ENCODE data around the gene STK32B. TPM values are rescaled to one million over a fixed set of nuclear protein-coding genes. Genes with fewer than 3 reads are reported as not detected.
"Not testable (repeated sequence)": the region's sequence is repeated elsewhere in the genome, so short reads cannot be mapped to it uniquely, and the experiment has no call there.

The STK32B gene
- total RNA-seq, 2 experiments from 2014 or later = not detected

- no peaks in the 10 kb centered on the region for H3K4me1 ChIP-seq (ENCODE audit: insufficient read depth, low read length, poor library complexity, severe bottlenecking)
- CTCF ChIA-PET (ENCODE audit: unreplicated experiment) = no interaction called here
- no TSS peak for BruUV-seq (replicated peaks)
- H3K27ac ChIP-seq (ENCODE audit: low read depth, low read length, poor library complexity, severe bottlenecking) = no peak overlapping the region
- no peaks in the 10 kb centered on the region for H3K36me3 ChIP-seq (ENCODE audit: insufficient read depth, low read length)
- H2AFZ ChIP-seq (ENCODE audit: low read length) = no peak overlapping the region
- TF ChIP-seq CTCF (conservative IDR thresholded peaks at IDR 0.05; ENCODE audit: low read length) = no peak
- no peak for TF ChIP-seq EZH2phosphoT487 (IDR thresholded peaks at IDR 0.05; ENCODE audit: borderline replicate concordance, low read depth, low read length)
- no peak overlapping the region for H3K4me2 ChIP-seq (ENCODE audit: low read length)
- H3K9me3 ChIP-seq (ENCODE audit: low read length) = no peaks in the 10 kb centered on the region
- no peaks in the 10 kb centered on the region for H4K20me1 ChIP-seq (ENCODE audit: insufficient read depth, low read length)
- H3K4me3 ChIP-seq (ENCODE audit: low read depth, low read length, poor library complexity, severe bottlenecking) = no peak overlapping the region
- H3K79me2 ChIP-seq (ENCODE audit: insufficient read depth, low read depth, low read length) = no peaks in the 10 kb centered on the region
- intact Hi-C loops (cut with micrococcal nuclease; ENCODE audit: unreplicated experiment) = no loop called here
- H3K9me2 ChIP-seq (ENCODE audit: insufficient read depth, low read length) = no peaks in the 10 kb centered on the region
- no peak for DNase-seq (ENCODE audit: low spot score)
- POLR2A ChIA-PET = interaction anchor here (0.9 kb wide), 1 partner anchor 11 kb away, joined by 3 read pairs; no protein-coding TSS in a partner anchor
Observed at GRCh38 chr4:5168891-5169290, 117.6 kb downstream of the STK32B start.

GRCh38 chr4:5175836-5176235, 124.6 kb downstream of the STK32B start:
- CTCF ChIA-PET (ENCODE audit: unreplicated experiment); intact Hi-C loops (cut with micrococcal nuclease; ENCODE audit: unreplicated experiment); H2AFZ ChIP-seq (ENCODE audit: low read length): not testable (repeated sequence)

GRCh38 chr4:5184606-5185005, 133.3 kb downstream of the STK32B start:
- Histone ChIP-seq H3K36me3 (ENCODE audit: insufficient read depth, low read length) (no peaks in the 10 kb centered on the region), H3K4me3 (ENCODE audit: low read depth, low read length, poor library complexity, severe bottlenecking) (no peak overlapping the region), H3K4me2 (ENCODE audit: low read length) (no peak overlapping the region), H3K9me2 (ENCODE audit: insufficient read depth, low read length) (no peaks in the 10 kb centered on the region), H3K79me2 (ENCODE audit: insufficient read depth, low read depth, low read length) (no peaks in the 10 kb centered on the region), H4K20me1 (ENCODE audit: insufficient read depth, low read length) (no peaks in the 10 kb centered on the region), H2AFZ (ENCODE audit: low read length) (no peak overlapping the region), H3K4me1 (ENCODE audit: insufficient read depth, low read length, poor library complexity, severe bottlenecking) (no peaks in the 10 kb centered on the region), H3K27ac (ENCODE audit: low read depth, low read length, poor library complexity, severe bottlenecking) (no peak overlapping the region), H3K9me3 (ENCODE audit: low read length) (no peaks in the 10 kb centered on the region)
- DNase-seq (ENCODE audit: low spot score) = no peak
- ChIA-PET CTCF (ENCODE audit: unreplicated experiment) (no interaction called here), POLR2A (no interaction called here)
- no peak for TF ChIP-seq CTCF (conservative IDR thresholded peaks at IDR 0.05; ENCODE audit: low read length)
- TF ChIP-seq EZH2phosphoT487 (IDR thresholded peaks at IDR 0.05; ENCODE audit: borderline replicate concordance, low read depth, low read length) = no peak
- intact Hi-C loops (cut with micrococcal nuclease; ENCODE audit: unreplicated experiment) = no loop called here
- BruUV-seq (replicated peaks) = no TSS peak

More at GRCh38 chr4:5175836-5176235, 124.6 kb downstream of the STK32B start:
- H3K4me2 ChIP-seq (ENCODE audit: low read length); H3K36me3 ChIP-seq (ENCODE audit: insufficient read depth, low read length); H3K79me2 ChIP-seq (ENCODE audit: insufficient read depth, low read depth, low read length); H3K27ac ChIP-seq (ENCODE audit: low read depth, low read length, poor library complexity, severe bottlenecking); H3K9me3 ChIP-seq (ENCODE audit: low read length); DNase-seq (ENCODE audit: low spot score); H3K9me2 ChIP-seq (ENCODE audit: insufficient read depth, low read length); H3K4me1 ChIP-seq (ENCODE audit: insufficient read depth, low read length, poor library complexity, severe bottlenecking); H3K4me3 ChIP-seq (ENCODE audit: low read depth, low read length, poor library complexity, severe bottlenecking); H4K20me1 ChIP-seq (ENCODE audit: insufficient read depth, low read length); POLR2A ChIA-PET; BruUV-seq (replicated peaks): not testable (repeated sequence)
